HCT116 (cell line): ENCODE measurements around the gene ERICH6B.

Experiments
- CTCF ChIP-seq, 3 experiments: fragments of 200-600 bp in 1 of 3; sonication (generic) in 1 of 3; IDR thresholded peaks in 2 of 3; conservative IDR thresholded peaks in 1 of 3; 2 replicates each; pipeline ENCODE4 v1.5.1; 2012 to 2017; ENCODE audit warnings: low read depth in 2 of 3, low read length in 2 of 3, antibody characterized with exemption in 1 of 3, borderline replicate concordance in 1 of 3, control low read depth in 1 of 3, mild to moderate bottlenecking in 1 of 3, mixed read lengths in 1 of 3, mixed run types in 1 of 3, moderate library complexity in 1 of 3; ENCODE audit not compliant: insufficient read depth in 1 of 3
- EGR1 ChIP-seq: IDR thresholded peaks from 2 replicates; pipeline ENCODE4 v1.6.1; 2012; ENCODE audit warnings: low read depth
- EZH2 ChIP-seq: fragments of 200-600 bp; sonication (generic); IDR thresholded peaks from 2 replicates; pipeline ENCODE4 v1.6.1; 2017; ENCODE audit warnings: antibody characterized with exemption, mixed run types
- MAX ChIP-seq: IDR thresholded peaks from 2 replicates; pipeline ENCODE4 v1.6.1; 2012
- POLR2A ChIP-seq: IDR thresholded peaks from 2 replicates; pipeline ENCODE4 v1.7.0; 2011; ENCODE audit warnings: borderline replicate concordance; ENCODE audit not compliant: insufficient read depth, insufficient read length; ENCODE audit errors: extremely low read depth
- POLR2AphosphoS5 ChIP-seq: IDR thresholded peaks from 2 replicates; pipeline ENCODE4 v1.6.1; 2011; ENCODE audit warnings: mild to moderate bottlenecking, low read depth, low read length, moderate library complexity
- SP1 ChIP-seq: IDR thresholded peaks from 2 replicates; pipeline ENCODE4 v1.6.1; 2012; ENCODE audit warnings: low read depth
- ZFX ChIP-seq: fragments of 450-650 bp; IDR thresholded peaks from 2 replicates; pipeline ENCODE4 v1.6.1; 2017

- TF ChIP-seq POLR2A (no peak), MAX (no peak), SP1 (no peak), POLR2AphosphoS5 (no peak), EGR1 (no peak), CTCF (IDR thresholded peaks at IDR 0.05 in 2 of 3, conservative IDR thresholded peaks at IDR 0.05 in 1 of 3; ENCODE audit: borderline replicate concordance in 1 of 3, insufficient read depth in 1 of 3, low read depth in 2 of 3, low read length in 2 of 3) (peak; percentile 39 to 90 (median 78); a peak in 5 of 6 replicates), ZFX (no peak), EZH2 (no peak)
Measured at GRCh38 chr13:45511310-45512097, 104.0 kb downstream of the ERICH6B start.
